ENCODE data around the gene TMED10.

DNA sequence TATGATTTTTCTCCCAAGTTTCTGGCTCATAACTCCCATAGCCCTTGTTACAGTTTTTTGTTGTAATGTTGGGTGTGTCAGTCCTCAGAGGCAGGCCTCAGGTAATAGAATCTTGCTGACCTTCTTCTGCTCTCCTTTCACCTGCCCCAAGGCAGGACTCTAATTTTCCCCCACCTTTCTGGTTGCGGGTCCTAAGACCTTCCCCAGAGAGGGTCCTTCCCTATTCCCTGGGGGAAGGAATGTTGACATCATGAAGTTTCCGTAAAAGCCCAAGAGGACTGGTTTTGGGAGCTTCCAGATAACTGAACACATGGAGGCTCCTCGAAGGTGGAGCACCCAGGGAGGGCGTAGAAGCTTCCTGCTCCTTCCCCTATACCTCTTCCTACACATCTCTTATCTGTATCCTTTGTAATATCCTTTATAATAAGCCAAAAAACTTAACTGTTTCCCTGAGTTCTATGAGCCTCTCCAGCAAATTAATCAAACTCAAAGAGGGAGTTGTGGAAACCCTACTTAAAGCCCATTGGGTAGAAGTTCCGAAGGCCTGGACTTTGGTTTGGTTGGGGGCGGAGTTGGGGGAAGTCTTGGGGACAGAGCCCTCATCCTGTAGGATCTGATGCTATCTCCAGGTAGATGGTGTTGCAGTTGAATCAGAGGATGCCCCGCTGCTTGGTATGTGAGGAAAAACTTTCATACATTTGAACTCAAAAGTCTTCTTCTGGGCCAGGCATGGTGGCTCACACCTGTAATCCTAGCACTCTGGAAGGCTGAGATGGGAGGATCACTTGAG lies 9.0 kb upstream of the TMED10 start:
- TF ChIP-seq POLR2A (IDR thresholded peaks at IDR 0.05): no peak
- TF ChIP-seq, protein P1, sequence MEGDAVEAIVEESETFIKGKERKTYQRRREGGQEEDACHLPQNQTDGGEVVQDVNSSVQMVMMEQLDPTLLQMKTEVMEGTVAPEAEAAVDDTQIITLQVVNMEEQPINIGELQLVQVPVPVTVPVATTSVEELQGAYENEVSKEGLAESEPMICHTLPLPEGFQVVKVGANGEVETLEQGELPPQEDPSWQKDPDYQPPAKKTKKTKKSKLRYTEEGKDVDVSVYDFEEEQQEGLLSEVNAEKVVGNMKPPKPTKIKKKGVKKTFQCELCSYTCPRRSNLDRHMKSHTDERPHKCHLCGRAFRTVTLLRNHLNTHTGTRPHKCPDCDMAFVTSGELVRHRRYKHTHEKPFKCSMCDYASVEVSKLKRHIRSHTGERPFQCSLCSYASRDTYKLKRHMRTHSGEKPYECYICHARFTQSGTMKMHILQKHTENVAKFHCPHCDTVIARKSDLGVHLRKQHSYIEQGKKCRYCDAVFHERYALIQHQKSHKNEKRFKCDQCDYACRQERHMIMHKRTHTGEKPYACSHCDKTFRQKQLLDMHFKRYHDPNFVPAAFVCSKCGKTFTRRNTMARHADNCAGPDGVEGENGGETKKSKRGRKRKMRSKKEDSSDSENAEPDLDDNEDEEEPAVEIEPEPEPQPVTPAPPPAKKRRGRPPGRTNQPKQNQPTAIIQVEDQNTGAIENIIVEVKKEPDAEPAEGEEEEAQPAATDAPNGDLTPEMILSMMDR (IDR thresholded peaks at IDR 0.05): no peak
